Progenitor cell of endocrine pancreas (in vitro differentiated cells): ENCODE data around the gene TNIP2. TPM values are rescaled to one million over a fixed set of nuclear protein-coding genes. Genes with fewer than 3 reads are reported as not detected.
"Not testable (repeated sequence)": the region's sequence is repeated elsewhere in the genome, so short reads cannot be mapped to it uniquely, and the experiment has no call there.

Experiments used
- DNase-seq: peaks from one replicate; pipeline ENCODE4 v3.0.0; 2021; ENCODE audit warnings: low spot score; ENCODE audit not compliant: unreplicated experiment
- H3K27ac Mint-ChIP-seq: 2 replicates; pipeline ENCODE4 v1.8.0; 2021; ENCODE audit warnings: mild to moderate bottlenecking, moderate library complexity, mixed read lengths
- H3K27me3 Mint-ChIP-seq: 2 replicates; pipeline ENCODE4 v1.8.0; 2021; ENCODE audit warnings: mixed read lengths
- H3K36me3 Mint-ChIP-seq: 2 replicates; pipeline ENCODE4 v1.8.0; 2022; ENCODE audit warnings: mixed read lengths; ENCODE audit not compliant: insufficient read depth
- H3K4me1 Mint-ChIP-seq: 2 replicates; pipeline ENCODE4 v1.8.0; 2021; ENCODE audit warnings: low read depth, mixed read lengths
- H3K4me3 Mint-ChIP-seq: 2 replicates; pipeline ENCODE4 v1.8.0; 2021; ENCODE audit warnings: low read depth, mild to moderate bottlenecking, moderate library complexity, mixed read lengths
- H3K9me3 Mint-ChIP-seq: 2 replicates; pipeline ENCODE4 v1.8.0; 2021; ENCODE audit warnings: low read depth, mixed read lengths
- total RNA-seq: library from RNA; stranded (reverse); gene quantifications from 2 replicates; pipeline ENCODE4 v1.2.1, GENCODE V29; 2021
- TF ChIP-seq, protein P1 (sequence below): fragments of 200-600 bp; sonication (generic); IDR thresholded peaks from one replicate; pipeline ENCODE4 v1.5.0; 2021; ENCODE audit warnings: antibody characterized with exemption, mild to moderate bottlenecking; ENCODE audit not compliant: unreplicated experiment

The TNIP2 gene
- total RNA-seq, 1 donor from 2014 or later = 26.3 TPM

DNA sequence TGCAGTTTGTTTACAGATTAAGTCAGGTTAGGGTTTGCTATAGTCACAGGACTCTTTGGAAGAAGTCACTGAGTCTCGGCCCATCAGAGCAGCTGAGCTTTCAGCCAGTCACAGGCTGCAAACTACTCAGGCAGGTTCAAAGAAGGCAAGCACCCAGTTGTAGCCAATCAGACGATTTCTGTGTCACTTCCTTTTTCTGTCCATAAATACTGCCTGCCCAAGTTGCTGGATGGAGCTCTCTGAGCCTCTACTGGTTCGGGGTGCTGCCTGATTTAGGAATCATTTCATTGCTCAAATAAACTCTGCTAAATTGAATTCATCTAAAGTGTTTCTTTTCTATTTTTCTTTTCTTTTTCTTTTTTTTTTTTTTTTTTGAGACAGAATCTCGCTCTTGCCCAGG is 29.5 kb upstream of the TNIP2 start:
- Mint-ChIP-seq H3K27ac (no peak overlapping the region), H3K9me3 (peaks cover 2% of the 10 kb centered on the region), H3K36me3 (no peaks in the 10 kb centered on the region), H3K4me1 (peaks cover 4% of the 10 kb centered on the region), H3K27me3 (peaks cover 7% of the 10 kb centered on the region), H3K4me3 (no peak overlapping the region)
- TF ChIP-seq, protein P1, sequence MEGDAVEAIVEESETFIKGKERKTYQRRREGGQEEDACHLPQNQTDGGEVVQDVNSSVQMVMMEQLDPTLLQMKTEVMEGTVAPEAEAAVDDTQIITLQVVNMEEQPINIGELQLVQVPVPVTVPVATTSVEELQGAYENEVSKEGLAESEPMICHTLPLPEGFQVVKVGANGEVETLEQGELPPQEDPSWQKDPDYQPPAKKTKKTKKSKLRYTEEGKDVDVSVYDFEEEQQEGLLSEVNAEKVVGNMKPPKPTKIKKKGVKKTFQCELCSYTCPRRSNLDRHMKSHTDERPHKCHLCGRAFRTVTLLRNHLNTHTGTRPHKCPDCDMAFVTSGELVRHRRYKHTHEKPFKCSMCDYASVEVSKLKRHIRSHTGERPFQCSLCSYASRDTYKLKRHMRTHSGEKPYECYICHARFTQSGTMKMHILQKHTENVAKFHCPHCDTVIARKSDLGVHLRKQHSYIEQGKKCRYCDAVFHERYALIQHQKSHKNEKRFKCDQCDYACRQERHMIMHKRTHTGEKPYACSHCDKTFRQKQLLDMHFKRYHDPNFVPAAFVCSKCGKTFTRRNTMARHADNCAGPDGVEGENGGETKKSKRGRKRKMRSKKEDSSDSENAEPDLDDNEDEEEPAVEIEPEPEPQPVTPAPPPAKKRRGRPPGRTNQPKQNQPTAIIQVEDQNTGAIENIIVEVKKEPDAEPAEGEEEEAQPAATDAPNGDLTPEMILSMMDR = no peak
- DNase-seq = no peak

DNA sequence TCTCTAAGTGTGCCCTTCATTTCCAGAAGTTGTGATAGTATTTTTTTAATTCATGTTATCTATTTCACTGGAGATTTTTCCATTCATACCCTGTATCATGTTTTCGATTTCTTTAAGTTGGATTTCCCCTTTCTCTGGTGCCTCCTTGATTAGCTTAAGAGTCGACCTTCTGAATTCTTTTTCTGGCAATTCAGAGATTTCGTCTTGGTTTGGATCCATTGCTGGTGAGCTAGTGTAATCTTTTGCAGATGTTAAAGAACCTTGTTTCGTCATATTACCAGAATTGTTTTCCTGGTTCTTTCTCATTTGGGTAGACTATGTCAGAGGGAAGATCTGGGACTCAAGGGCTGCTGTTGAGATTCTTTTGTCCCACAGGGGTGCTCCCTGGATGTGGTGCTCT is 27.7 kb upstream of the TNIP2 start:
- H3K27ac Mint-ChIP-seq = no peak overlapping the region
- H3K27me3 Mint-ChIP-seq = no peaks in the 10 kb centered on the region
- H3K4me1 Mint-ChIP-seq = peaks cover 4% of the 10 kb centered on the region
- TF ChIP-seq, protein P1 = no peak
- H3K36me3 Mint-ChIP-seq = no peaks in the 10 kb centered on the region
- H3K4me3 Mint-ChIP-seq = no peak overlapping the region
- no peak for DNase-seq
- H3K9me3 Mint-ChIP-seq = peaks cover 2% of the 10 kb centered on the region

DNA sequence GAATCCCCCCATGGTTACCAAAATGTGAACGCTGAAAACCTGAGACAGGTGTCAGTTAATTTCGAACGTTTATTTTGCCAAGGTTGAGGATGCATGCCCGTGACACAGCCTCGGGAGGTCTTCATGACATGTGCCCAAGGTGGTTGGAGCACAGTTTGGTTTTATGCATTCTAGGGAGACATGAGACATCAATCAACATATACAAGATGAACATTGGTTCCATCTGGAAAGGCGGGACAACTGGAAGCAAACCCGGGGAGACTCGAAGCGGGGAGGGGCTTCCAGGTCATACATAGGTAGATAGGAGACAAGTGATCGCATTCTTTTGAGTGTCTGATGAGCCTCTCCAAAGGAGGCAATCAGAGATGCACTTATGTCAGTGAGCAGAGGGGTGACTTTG is 25.8 kb upstream of the TNIP2 start:
- H3K27ac Mint-ChIP-seq = no peak overlapping the region
- H3K4me3 Mint-ChIP-seq = no peak overlapping the region
- TF ChIP-seq, protein P1 = no peak
- DNase-seq = no peak
- H3K36me3 Mint-ChIP-seq = no peaks in the 10 kb centered on the region
- H3K27me3 Mint-ChIP-seq = no peaks in the 10 kb centered on the region
- H3K4me1 Mint-ChIP-seq = peaks cover 4% of the 10 kb centered on the region
- peaks cover 2% of the 10 kb centered on the region for H3K9me3 Mint-ChIP-seq

DNA sequence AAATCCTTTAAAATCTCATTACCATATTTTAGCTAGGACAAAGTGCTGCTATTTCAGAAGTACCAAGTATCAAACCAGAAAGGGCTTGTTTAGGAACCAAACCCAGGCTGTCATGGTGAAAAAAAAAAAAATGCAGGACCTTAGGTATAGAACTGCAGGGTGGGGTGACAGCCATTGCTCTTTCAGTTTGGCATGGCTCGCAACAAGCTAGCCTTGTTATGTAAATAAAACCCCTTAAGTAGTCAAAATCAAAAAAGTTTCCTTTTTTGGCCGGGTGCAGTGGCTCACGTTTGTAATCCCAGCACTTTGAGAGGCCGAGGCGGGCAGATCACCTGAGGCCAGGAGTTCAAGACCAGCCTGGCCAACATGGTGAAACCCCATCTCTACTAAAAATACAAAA is 24.5 kb upstream of the TNIP2 start:
- not testable (repeated sequence) for H3K4me1 Mint-ChIP-seq, H3K36me3 Mint-ChIP-seq, H3K27ac Mint-ChIP-seq, DNase-seq, H3K9me3 Mint-ChIP-seq, H3K27me3 Mint-ChIP-seq, H3K4me3 Mint-ChIP-seq

DNA sequence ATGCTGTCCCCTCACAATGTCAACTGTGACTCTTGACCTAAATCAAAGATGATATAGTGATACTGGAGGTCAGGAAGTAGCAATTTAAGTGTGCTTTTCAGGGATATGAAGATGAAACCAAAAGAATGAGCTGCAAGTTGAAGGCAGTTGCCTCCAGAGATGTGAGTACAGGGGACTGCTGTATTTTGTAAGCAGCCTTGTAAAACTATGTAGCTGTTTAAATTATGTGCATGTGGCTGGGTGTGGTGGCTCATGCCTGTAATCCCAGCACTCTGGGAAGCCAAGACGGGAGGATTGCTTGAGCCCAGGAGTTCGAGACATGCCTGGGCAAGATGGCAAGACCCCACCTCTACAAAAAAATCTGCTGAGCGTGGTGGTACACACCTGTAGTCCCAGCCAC is 15.1 kb upstream of the TNIP2 start:
- Mint-ChIP-seq H3K4me1 (no peaks in the 10 kb centered on the region), H3K9me3 (no peaks in the 10 kb centered on the region), H3K27ac (no peak overlapping the region), H3K27me3 (peaks cover 7% of the 10 kb centered on the region), H3K36me3 (no peaks in the 10 kb centered on the region), H3K4me3 (no peak overlapping the region)
- TF ChIP-seq, protein P1 = no peak
- no peak for DNase-seq

DNA sequence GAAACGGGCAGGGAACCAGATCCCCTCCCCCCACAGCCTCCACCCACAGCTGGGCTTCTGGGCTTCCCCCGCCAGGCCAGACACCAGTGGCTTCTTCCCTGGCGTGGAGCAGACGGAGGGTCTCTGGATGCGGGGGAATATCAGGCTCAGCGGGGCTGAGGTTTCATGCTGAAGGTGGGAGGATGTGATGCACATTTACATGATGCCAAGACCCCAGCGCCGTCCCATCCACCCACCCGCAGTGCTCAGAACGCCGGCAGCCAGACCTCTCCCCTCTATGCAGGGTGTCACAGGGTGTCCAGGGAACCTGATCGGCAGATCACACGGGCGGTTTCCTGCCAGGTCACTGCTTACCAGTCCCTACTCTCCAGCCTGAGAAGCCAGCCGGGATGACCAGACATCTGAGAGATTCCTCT is 12.8 kb upstream of the TNIP2 start:
- TF ChIP-seq, protein P1 = no peak
- peak overlapping the region; percentile 23 for H3K27ac Mint-ChIP-seq
- no peak for DNase-seq
- H3K36me3 Mint-ChIP-seq = no peaks in the 10 kb centered on the region
- peaks cover 9% of the 10 kb centered on the region for H3K27me3 Mint-ChIP-seq
- no peak overlapping the region for H3K4me3 Mint-ChIP-seq
- no peaks in the 10 kb centered on the region for H3K9me3 Mint-ChIP-seq
- no peaks in the 10 kb centered on the region for H3K4me1 Mint-ChIP-seq
